Activated CD4-positive, alpha-beta T cell treated with anti-CD3 and anti-CD28 coated beads, Interleukin-2, amount 50 U/mL, for 24 hours (primary cell): ENCODE results near the gene ATIC.

Experiments used
- DNase-seq, 2 donors: peaks; one replicate each; pipeline ENCODE4 v3.0.0-alpha.2; 2020; ENCODE audit warnings: low read depth in 1 of 2, low spot score in 1 of 2

The ATIC gene

GRCh38 chr2:215314896-215315295, 3.0 kb downstream of the ATIC start:
- DNase-seq: no peak

GRCh38 chr2:215315301-215315700, 3.4 kb downstream of the ATIC start:
- DNase-seq: no peak

- no peak for DNase-seq
These were observed 4.5 kb downstream of the ATIC start for GRCh38 chr2:215316336-215316735.

- DNase-seq: no peak
These were observed 7.6 kb downstream of the ATIC start for GRCh38 chr2:215319500-215319899.

- no peak for DNase-seq
These were observed 8.2 kb downstream of the ATIC start for GRCh38 chr2:215320102-215320501.

GRCh38 chr2:215320679-215321078, 8.8 kb downstream of the ATIC start:
- DNase-seq: no peak

- no peak for DNase-seq
These were observed 13.0 kb downstream of the ATIC start for GRCh38 chr2:215324811-215325210.

GRCh38 chr2:215328066-215328465, 16.2 kb downstream of the ATIC start:
- DNase-seq: no peak

- no peak for DNase-seq
These were observed 21.2 kb downstream of the ATIC start for GRCh38 chr2:215332872-215333595.

- no peak for DNase-seq
These were observed 27.2 kb downstream of the ATIC start for GRCh38 chr2:215338883-215339679.

GRCh38 chr2:215347878-215348277, 36.0 kb downstream of the ATIC start:
- DNase-seq: no peak

- no peak for DNase-seq
These were observed 40.7 kb downstream of the ATIC start for GRCh38 chr2:215352602-215353001.

GRCh38 chr2:215354771-215355695, 43.2 kb downstream of the ATIC start:
- DNase-seq: no peak

GRCh38 chr2:215355801-215356200, 43.9 kb downstream of the ATIC start:
- DNase-seq: no peak

GRCh38 chr2:215356334-215356947, 44.6 kb downstream of the ATIC start:
- no peak for DNase-seq

GRCh38 chr2:215356948-215357461, 45.1 kb downstream of the ATIC start:
- DNase-seq: no peak

- no peak for DNase-seq
These were observed 45.8 kb downstream of the ATIC start for GRCh38 chr2:215357660-215358059.

- DNase-seq: no peak
These were observed 46.5 kb downstream of the ATIC start for GRCh38 chr2:215358312-215358845.

- no peak for DNase-seq
These were observed 47.2 kb downstream of the ATIC start for GRCh38 chr2:215358891-215359575.

GRCh38 chr2:215359576-215359922, 47.7 kb downstream of the ATIC start:
- no peak for DNase-seq
